Measurements from ENCODE around the gene MMP24.

Gene MMP24

DNA sequence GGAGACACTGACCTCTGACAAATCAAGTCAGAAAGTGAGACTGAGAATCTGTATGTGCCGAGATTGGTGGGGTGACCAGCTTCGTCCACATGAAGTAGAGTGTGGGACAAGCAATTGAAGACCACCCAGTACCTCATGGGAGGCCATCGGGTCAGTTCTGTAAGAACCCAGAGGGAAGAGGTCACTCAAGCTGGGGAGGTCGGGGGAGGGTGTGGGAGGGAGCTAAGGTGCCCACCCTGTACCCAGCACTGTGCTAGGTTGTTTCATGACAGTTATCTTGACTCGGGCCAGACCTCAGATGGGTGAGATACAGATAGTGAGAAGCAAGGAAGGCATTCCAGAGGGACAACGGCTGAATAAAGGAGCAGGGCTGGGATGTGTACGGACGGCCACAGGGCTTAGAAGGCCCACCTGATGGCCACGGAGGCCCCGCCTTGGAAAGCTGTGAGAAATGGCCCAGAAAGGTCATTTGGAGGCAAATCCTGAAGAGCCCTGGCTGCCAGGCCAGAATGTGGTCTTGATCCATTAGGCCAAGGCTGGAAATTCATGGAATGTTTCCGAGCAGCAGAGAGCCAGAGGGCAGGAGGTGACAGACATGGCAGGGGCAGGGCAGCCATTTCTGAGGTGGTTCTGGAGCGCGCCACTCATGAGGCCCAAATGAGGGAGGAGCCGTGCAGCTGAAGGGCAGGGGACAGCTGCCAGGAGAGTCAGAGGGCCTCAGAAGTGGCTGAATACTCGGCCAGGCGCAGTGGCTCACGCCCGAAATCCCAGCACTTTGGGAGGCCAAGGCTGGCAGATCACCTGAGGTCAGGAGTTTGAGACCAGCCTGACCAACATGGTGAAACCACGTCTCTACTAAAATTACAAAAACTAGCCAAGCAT, 43.8 kb downstream of the MMP24 start:
- H3K4me3 ChIP-seq (replicated peaks; ENCODE audit: low read depth, low read length): no peak overlapping the region
- TF ChIP-seq, protein P1, sequence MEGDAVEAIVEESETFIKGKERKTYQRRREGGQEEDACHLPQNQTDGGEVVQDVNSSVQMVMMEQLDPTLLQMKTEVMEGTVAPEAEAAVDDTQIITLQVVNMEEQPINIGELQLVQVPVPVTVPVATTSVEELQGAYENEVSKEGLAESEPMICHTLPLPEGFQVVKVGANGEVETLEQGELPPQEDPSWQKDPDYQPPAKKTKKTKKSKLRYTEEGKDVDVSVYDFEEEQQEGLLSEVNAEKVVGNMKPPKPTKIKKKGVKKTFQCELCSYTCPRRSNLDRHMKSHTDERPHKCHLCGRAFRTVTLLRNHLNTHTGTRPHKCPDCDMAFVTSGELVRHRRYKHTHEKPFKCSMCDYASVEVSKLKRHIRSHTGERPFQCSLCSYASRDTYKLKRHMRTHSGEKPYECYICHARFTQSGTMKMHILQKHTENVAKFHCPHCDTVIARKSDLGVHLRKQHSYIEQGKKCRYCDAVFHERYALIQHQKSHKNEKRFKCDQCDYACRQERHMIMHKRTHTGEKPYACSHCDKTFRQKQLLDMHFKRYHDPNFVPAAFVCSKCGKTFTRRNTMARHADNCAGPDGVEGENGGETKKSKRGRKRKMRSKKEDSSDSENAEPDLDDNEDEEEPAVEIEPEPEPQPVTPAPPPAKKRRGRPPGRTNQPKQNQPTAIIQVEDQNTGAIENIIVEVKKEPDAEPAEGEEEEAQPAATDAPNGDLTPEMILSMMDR (IDR thresholded peaks at IDR 0.05; ENCODE audit: low read depth, low read length, missing control alignments): no peak
- no peak for DNase-seq (ENCODE audit: extremely low read depth, low read depth)

DNA sequence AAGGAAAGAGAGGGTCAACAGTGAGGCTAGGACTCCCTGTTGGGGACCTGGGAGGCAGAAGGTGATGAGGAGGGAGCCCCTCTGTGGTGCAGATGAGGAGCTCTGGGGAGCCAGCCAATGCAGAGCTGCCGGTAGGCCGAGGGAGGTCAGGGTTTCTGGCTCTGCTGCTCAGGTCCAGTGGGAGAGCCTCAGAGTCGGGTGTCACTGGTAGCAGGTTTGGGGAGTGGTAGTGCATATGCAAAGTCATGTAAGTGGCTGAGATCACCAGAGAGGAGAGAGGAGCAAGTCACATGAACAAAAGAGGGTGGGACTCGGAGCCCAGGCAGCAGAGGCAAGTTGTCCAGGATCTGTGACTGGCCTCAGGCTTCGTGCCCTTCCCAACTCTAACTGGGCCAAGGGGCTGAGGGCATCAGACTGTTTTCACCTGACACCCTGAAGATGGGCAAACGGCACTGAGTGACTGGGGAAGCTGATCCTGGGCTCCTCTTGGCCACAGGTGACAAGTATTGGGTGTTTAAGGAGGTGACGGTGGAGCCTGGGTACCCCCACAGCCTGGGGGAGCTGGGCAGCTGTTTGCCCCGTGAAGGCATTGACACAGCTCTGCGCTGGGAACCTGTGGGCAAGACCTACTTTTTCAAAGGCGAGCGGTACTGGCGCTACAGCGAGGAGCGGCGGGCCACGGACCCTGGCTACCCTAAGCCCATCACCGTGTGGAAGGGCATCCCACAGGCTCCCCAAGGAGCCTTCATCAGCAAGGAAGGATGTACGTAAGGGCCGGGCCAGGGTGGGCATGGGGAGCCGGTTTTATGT, 44.8 kb downstream of the MMP24 start:
- TF ChIP-seq, protein P1 (IDR thresholded peaks at IDR 0.05; ENCODE audit: low read depth, low read length, missing control alignments): no peak
- DNase-seq (ENCODE audit: extremely low read depth, low read depth): no peak
- H3K4me3 ChIP-seq (replicated peaks; ENCODE audit: low read depth, low read length): no peak overlapping the region

DNA sequence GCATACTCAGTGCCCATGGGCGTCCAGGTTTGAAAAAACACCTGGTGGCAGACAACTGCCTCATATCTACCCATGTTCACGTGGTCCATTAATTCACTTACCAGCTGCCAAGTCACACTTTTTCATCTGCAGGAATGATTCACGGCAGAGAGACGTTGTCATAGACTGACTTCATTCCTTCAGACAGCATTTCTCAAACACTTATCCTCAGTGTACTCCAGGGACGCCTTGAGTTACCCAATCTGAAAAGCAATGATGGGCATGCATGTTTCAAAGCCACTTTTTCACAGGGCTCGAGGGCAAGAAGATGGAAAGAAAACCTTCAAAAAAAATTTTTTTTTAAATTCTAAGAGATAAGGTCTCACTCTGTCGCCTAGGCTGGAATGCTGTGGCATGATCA, 45.4 kb downstream of the MMP24 start:
- H3K4me3 ChIP-seq (replicated peaks; ENCODE audit: low read depth, low read length): no peak overlapping the region
- TF ChIP-seq, protein P1 (IDR thresholded peaks at IDR 0.05; ENCODE audit: low read depth, low read length, missing control alignments): no peak
- DNase-seq (ENCODE audit: extremely low read depth, low read depth): no peak

DNA sequence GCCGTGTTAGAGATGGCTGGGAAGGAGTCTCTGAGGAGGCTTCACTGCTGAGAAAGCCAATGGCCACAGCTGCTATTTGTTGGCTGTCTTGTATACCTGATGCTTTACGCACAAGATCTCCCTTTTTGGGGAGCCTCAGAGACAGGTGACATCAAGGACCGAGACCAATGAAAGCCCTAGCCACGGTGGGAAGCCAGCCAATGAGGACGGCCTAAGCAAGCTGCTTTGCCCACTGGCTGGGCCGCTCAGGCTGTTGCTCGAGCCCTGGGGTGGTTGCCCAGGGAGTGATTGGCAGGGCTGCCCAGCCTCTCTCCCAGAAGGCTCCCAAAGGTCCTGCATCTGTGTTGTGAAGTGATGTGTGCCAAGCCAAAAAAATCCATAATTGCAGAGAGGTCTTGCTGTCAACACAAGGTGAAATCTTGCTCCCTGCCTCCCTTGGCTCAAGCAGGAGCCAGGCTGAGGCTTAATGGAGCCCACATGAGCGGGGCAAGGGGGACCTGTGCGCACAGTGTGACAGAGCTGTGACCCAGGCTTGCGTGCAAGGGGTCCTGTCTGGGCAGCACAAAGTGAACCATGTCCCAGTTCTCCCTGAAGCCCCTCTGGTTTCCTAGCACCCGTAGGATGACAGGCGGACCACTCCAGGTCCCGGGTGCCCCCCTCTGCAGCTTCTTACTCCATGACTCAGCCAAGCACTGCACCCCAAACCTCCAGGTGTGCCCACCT, 47.1 kb downstream of the MMP24 start:
- TF ChIP-seq, protein P1 (IDR thresholded peaks at IDR 0.05; ENCODE audit: low read depth, low read length, missing control alignments): no peak
- H3K4me3 ChIP-seq (replicated peaks; ENCODE audit: low read depth, low read length): no peak overlapping the region
- no peak for DNase-seq (ENCODE audit: extremely low read depth, low read depth)

DNA sequence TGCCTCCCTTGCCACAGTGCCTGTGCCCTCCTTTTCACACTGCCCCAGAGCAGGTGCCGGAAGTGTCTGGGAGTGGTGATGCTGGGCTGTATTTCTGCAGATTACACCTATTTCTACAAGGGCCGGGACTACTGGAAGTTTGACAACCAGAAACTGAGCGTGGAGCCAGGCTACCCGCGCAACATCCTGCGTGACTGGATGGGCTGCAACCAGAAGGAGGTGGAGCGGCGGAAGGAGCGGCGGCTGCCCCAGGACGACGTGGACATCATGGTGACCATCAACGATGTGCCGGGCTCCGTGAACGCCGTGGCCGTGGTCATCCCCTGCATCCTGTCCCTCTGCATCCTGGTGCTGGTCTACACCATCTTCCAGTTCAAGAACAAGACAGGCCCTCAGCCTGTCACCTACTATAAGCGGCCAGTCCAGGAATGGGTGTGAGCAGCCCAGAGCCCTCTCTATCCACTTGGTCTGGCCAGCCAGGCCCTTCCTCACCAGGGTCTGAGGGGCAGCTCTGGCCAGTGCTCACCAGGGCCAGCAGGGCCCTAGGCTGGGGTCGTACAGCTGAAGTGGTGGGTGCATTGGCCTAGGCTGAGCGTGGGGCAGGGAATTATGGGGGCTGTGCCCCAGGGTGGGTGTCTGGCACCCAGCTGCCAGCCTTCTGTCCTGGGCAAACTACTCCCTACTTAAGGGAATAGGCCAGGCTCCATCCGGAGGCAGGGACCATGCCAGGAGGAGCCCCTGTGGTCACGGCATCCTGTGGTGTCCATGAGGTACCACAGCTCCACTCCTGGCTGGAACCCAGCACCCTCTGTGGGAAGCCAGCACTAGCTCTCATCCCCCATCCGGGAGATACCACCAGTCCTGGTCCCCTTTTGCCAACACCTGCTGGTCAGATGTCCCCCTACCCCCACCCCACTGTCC, 47.9 kb downstream of the MMP24 start:
- TF ChIP-seq, protein P1 (IDR thresholded peaks at IDR 0.05; ENCODE audit: low read depth, low read length, missing control alignments): no peak
- no peak overlapping the region for H3K4me3 ChIP-seq (replicated peaks; ENCODE audit: low read depth, low read length)
- DNase-seq (ENCODE audit: extremely low read depth, low read depth): no peak

Measured in HFF-Myc (cell line).